HCT116 (cell line): ENCODE measurements around the gene SALL4. TPM values are rescaled to one million over a fixed set of nuclear protein-coding genes. Genes with fewer than 3 reads are reported as not detected.
"Not testable (repeated sequence)": the region's sequence is repeated elsewhere in the genome, so short reads cannot be mapped to it uniquely, and the experiment has no call there.

Experiments
- ATAC-seq: fragments of 200-7000 bp; cut with Tn5 transposase; 2 replicates; pipeline ENCODE4 v1.9.1; 2020; ENCODE audit warnings: mild to moderate bottlenecking, moderate library complexity
- BruUV-seq: library from RNA; stranded (reverse); fragments of 400-500 nt; replicated peaks from 2 replicates; lab custom pipeline; 2021; lab: Mats Ljungman, UMichigan
- CTCF ChIA-PET: fragments of 300-600 bp; sonication (Branson Sonifier 250); formaldehyde crosslinking; loops from one replicate; lab custom pipeline; 2021; ENCODE audit warnings: antibody characterized with exemption; lab: Charles Lee
- POLR2A ChIA-PET: fragments of 300-600, 350-600 bp; sonication (Branson Sonifier 250); formaldehyde crosslinking; loops from one replicate; lab custom pipeline; 2021; ENCODE audit warnings: antibody characterized with exemption; lab: Charles Lee
- RAD21 ChIA-PET, 2 experiments: fragments of 300-600 bp; sonication (Branson Sonifier 250); formaldehyde crosslinking; loops; one replicate each; lab custom pipeline; 2023; ENCODE audit warnings: low total read pairs in 2 of 2; ENCODE audit not compliant: uncharacterized antibody in 2 of 2, unreplicated experiment in 2 of 2, low non-redundant PET in 1 of 2; lab: Charles Lee
- DNase-seq: peaks from one replicate; pipeline ENCODE4 v3.0.0-alpha.2; 2010; ENCODE audit warnings: low read depth, low spot score
- H2AFZ ChIP-seq: fragments of 200-600 bp; shearing (Covaris generic), sonication (generic); 2 replicates; pipeline ENCODE4 v1.6.1; 2017; ENCODE audit warnings: low read depth, mixed run types, mixed read lengths, antibody characterized with exemption, low read length; ENCODE audit not compliant: poor library complexity, severe bottlenecking
- H3K27ac ChIP-seq: 2 replicates; pipeline ENCODE4 v1.5.1; 2012; ENCODE audit warnings: low read depth, low read length
- H3K27me3 ChIP-seq: fragments of 200-600 bp; sonication (generic); 2 replicates; pipeline ENCODE4 v1.6.1; 2016; ENCODE audit warnings: mixed run types, low read length, mixed read lengths; ENCODE audit not compliant: insufficient read depth
- H3K36me3 ChIP-seq, 2 experiments: fragments of 200-500 bp in 1 of 2; fragments of 200-600 bp in 1 of 2; sonication (Bioruptor generic) in 1 of 2; sonication (generic) in 1 of 2; 2 replicates each; pipeline versions ENCODE4 v1.5.1 to v1.6.1; 2014 to 2016; ENCODE audit warnings: low read length in 2 of 2, inconsistent platforms in 1 of 2, mixed read lengths in 1 of 2, mixed run types in 1 of 2; ENCODE audit not compliant: insufficient read depth in 2 of 2, control insufficient read depth in 1 of 2
- H3K4me1 ChIP-seq, 2 experiments: fragments of 200-600 bp in 1 of 2; sonication (generic) in 1 of 2; 2 replicates each; pipeline versions ENCODE4 v1.5.1 to v1.6.1; 2012 to 2017; ENCODE audit warnings: low read length in 2 of 2, inconsistent platforms in 1 of 2, mild to moderate bottlenecking in 1 of 2, mixed read lengths in 1 of 2, mixed run types in 1 of 2, moderate library complexity in 1 of 2; ENCODE audit not compliant: insufficient read depth in 2 of 2, control insufficient read depth in 1 of 2
- H3K4me2 ChIP-seq: fragments of 200-600 bp; sonication (generic); 2 replicates; pipeline ENCODE4 v1.6.1; 2017; ENCODE audit warnings: mixed run types, low read length, mixed read lengths
- H3K4me3 ChIP-seq, 2 experiments: fragments of 200-600 bp in 1 of 2; sonication (generic) in 1 of 2; replicated peaks in 1 of 2; 2 replicates each; pipeline ENCODE4 v1.5.1; 2011 to 2016; ENCODE audit warnings: low read length in 2 of 2, control low read depth in 1 of 2, low read depth in 1 of 2, mild to moderate bottlenecking in 1 of 2, mixed read lengths in 1 of 2, mixed run types in 1 of 2
- H3K79me2 ChIP-seq: fragments of 200-600 bp; sonication (generic); 2 replicates; pipeline ENCODE4 v1.6.1; 2017; ENCODE audit warnings: mild to moderate bottlenecking, mixed run types, low read length, moderate library complexity, mixed read lengths; ENCODE audit not compliant: insufficient read depth
- H3K9ac ChIP-seq: fragments of 200-600 bp; sonication (generic); 2 replicates; pipeline ENCODE4 v1.6.1; 2016; ENCODE audit warnings: low read length, mixed read lengths
- H3K9me2 ChIP-seq: fragments of 200-600 bp; sonication (generic), shearing (Covaris generic); 2 replicates; pipeline ENCODE4 v1.6.1; 2017; ENCODE audit warnings: mixed run types, mild to moderate bottlenecking, moderate library complexity; ENCODE audit not compliant: insufficient read depth
- H3K9me3 ChIP-seq, 2 experiments: fragments of 200-500 bp in 1 of 2; fragments of 200-600 bp in 1 of 2; sonication (Bioruptor generic) in 1 of 2; sonication (generic) in 1 of 2; 2 replicates each; pipeline ENCODE4 v1.6.1; 2014 to 2017; ENCODE audit warnings: low read length in 2 of 2, mixed read lengths in 2 of 2, inconsistent platforms in 1 of 2, low read depth in 1 of 2, mild to moderate bottlenecking in 1 of 2, mixed run types in 1 of 2, moderate library complexity in 1 of 2; ENCODE audit not compliant: control insufficient read depth in 1 of 2, insufficient read depth in 1 of 2
- H4K20me1 ChIP-seq: fragments of 200-600 bp; sonication (generic), shearing (Covaris generic); 2 replicates; pipeline ENCODE4 v1.6.1; 2017; ENCODE audit warnings: mixed run types, mild to moderate bottlenecking, moderate library complexity; ENCODE audit not compliant: insufficient read depth
- ATF3 ChIP-seq: IDR thresholded peaks from 2 replicates; pipeline ENCODE4 v1.6.1; 2012
- CEBPB ChIP-seq: IDR thresholded peaks from 2 replicates; pipeline ENCODE4 v1.6.1; 2012; ENCODE audit warnings: low read depth
- EGR1 ChIP-seq: IDR thresholded peaks from 2 replicates; pipeline ENCODE4 v1.6.1; 2012; ENCODE audit warnings: low read depth
- ELF1 ChIP-seq: IDR thresholded peaks from 2 replicates; pipeline ENCODE4 v1.6.1; 2012; ENCODE audit warnings: low read depth, borderline replicate concordance
- FOSL1 ChIP-seq: IDR thresholded peaks from 2 replicates; pipeline ENCODE4 v1.6.1; 2012; ENCODE audit warnings: low read depth
- JUND ChIP-seq: IDR thresholded peaks from 2 replicates; pipeline ENCODE4 v1.6.1; 2012
- MAX ChIP-seq: IDR thresholded peaks from 2 replicates; pipeline ENCODE4 v1.6.1; 2012
- POLR2A ChIP-seq: IDR thresholded peaks from 2 replicates; pipeline ENCODE4 v1.7.0; 2011; ENCODE audit warnings: borderline replicate concordance; ENCODE audit not compliant: insufficient read depth, insufficient read length; ENCODE audit errors: extremely low read depth
- POLR2AphosphoS5 ChIP-seq: IDR thresholded peaks from 2 replicates; pipeline ENCODE4 v1.6.1; 2011; ENCODE audit warnings: mild to moderate bottlenecking, low read depth, low read length, moderate library complexity
- intact Hi-C: fragments of 100-400 bp; cut with micrococcal nuclease; formaldehyde crosslinking; loops from 2 replicates; pipeline ENCODE4 v1.10.0; 2022
- total RNA-seq: library from RNA; stranded (reverse); gene quantifications from one replicate; pipeline ENCODE4 v1.2.1, GENCODE V29; 2021; ENCODE audit not compliant: unreplicated experiment

The SALL4 gene
- total RNA-seq, 1 experiment from 2014 or later = 1.9 TPM

- H3K27me3 ChIP-seq, H4K20me1 ChIP-seq, H3K4me3 ChIP-seq, POLR2A ChIA-PET, H2AFZ ChIP-seq, intact Hi-C loops, RAD21 ChIA-PET, ATAC-seq, H3K9me2 ChIP-seq, DNase-seq, H3K9me3 ChIP-seq, H3K9ac ChIP-seq, H3K36me3 ChIP-seq, BruUV-seq: not testable (repeated sequence)
- Histone ChIP-seq H3K27ac (0 out of 2 replicates have a peak overlapping the region, but pooled peaks have one; percentile 86), H3K79me2 (peaks cover 17% of the 10 kb centered on the region), H3K4me1 (peaks cover 63 to 91% of the 10 kb centered on the region in 2 experiments), H3K4me2 (0 out of 2 replicates have a peak overlapping the region, but pooled peaks have one; percentile 80)
- CTCF ChIA-PET = interaction anchor here (1.4 kb wide), 1 partner anchor 39 kb away, joined by 4 read pairs; no protein-coding TSS in a partner anchor
Observed at GRCh38 chr20:51740308-51740707, 62.0 kb downstream of the SALL4 start.

GRCh38 chr20:51739722-51740249, 62.5 kb downstream of the SALL4 start:
- Histone ChIP-seq H3K36me3 (no peaks in the 10 kb centered on the region), H3K79me2 (peaks cover 16% of the 10 kb centered on the region), H3K9me2 (no peaks in the 10 kb centered on the region), H4K20me1 (no peaks in the 10 kb centered on the region), H2AFZ (no peak overlapping the region), H3K9me3 (no peaks in the 10 kb centered on the region), H3K9ac (peak overlapping the region; percentile 60), H3K4me3 (peak overlapping the region in 1 of 2 experiments; percentile 45; a peak in 1 of 4 replicates), H3K4me1 (peaks cover 63 to 90% of the 10 kb centered on the region in 2 experiments), H3K27ac (peak overlapping the region; percentile 86), H3K4me2 (peak overlapping the region; percentile 80), H3K27me3 (no peaks in the 10 kb centered on the region)
- ChIA-PET POLR2A (no interaction called here), RAD21 (no interaction called here), CTCF (interaction anchor here (1.4 kb wide), 1 partner anchor 39 kb away, joined by 4 read pairs; no protein-coding TSS in a partner anchor)
- no TSS peak for BruUV-seq
- no peak for ATAC-seq
- TF ChIP-seq POLR2A = no peak
- TF ChIP-seq POLR2AphosphoS5 = no peak
- TF ChIP-seq FOSL1 = no peak
- no peak for TF ChIP-seq ATF3
- TF ChIP-seq EGR1 = no peak
- no peak for TF ChIP-seq CEBPB
- TF ChIP-seq ELF1 = no peak
- TF ChIP-seq JUND = no peak
- no peak for TF ChIP-seq MAX
- no peak for DNase-seq
- intact Hi-C loops = loop anchor here (2.0 kb wide), 1 partner anchor 27 kb away; no protein-coding TSS in a partner anchor
